Stimulated activated CD8-positive, alpha-beta memory T cell treated with anti-CD3 and anti-CD28 coated beads, Interleukin-4, amount 100 ng/mL, for 48 hours (primary cell): ENCODE data around the gene OR9Q1.
"Not testable (repeated sequence)": the region's sequence is repeated elsewhere in the genome, so short reads cannot be mapped to it uniquely, and the experiment has no call there.

Source experiments
- DNase-seq: peaks from one replicate; pipeline ENCODE4 v3.0.0-alpha.2; 2020

OR9Q1 gene

DNA sequence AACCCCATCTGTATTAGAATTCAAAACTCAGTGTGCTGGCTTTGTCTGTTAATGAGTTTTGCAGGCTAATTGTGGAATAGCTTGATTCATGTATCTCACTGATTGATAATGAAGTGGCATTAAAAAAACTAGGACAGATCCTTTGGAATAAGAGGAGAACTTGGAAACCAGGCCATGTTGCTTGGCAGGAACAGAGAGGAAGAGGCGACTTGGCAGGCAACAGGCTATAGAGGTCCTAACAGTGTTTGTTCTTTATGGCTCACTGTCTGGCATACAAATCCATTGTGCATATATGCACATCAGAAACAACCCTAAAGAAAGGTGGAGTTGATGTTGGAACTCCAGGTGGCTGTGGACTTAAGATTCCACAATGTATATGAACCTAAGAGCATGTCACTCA lies 119.1 kb downstream of the OR9Q1 start:
- no peak for DNase-seq

DNA sequence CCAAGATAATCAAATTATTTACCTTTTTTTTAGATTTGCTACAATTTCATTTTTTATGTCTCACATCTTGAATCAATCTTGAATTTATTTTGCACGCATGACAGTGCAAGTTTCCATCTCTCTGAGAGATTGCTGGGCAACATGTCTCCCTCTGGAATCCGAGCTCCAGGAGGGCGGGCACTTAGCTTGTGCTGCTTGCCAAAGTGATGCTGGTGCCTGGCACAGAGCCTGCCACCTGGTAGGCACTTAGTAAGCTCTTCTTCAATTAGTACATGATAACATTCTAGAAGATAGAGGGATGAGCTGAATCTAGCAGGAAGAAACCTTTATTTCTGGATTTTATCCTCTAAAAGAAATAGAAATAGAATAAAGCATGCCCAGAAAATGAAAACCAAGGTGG lies 129.1 kb downstream of the OR9Q1 start:
- no peak for DNase-seq

DNA sequence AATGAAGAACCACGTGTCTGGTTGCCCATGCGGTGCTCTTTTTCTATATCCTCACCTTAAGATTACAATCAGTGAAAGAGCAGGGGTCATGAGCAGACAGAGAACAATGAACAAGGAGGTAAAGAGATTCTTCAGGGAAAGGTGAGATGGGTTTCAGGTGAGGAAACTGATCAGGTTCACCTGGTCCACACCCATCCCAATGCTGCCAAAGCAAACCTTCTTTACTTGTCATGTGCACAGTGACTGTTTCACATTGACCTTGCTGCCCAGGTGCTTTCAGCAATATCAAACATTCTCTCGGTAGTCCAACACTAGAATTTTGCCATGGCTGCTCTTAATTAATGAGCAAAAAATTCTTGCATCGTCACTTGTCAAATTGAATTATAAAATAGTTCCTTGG lies 140.7 kb downstream of the OR9Q1 start:
- no peak for DNase-seq

DNA sequence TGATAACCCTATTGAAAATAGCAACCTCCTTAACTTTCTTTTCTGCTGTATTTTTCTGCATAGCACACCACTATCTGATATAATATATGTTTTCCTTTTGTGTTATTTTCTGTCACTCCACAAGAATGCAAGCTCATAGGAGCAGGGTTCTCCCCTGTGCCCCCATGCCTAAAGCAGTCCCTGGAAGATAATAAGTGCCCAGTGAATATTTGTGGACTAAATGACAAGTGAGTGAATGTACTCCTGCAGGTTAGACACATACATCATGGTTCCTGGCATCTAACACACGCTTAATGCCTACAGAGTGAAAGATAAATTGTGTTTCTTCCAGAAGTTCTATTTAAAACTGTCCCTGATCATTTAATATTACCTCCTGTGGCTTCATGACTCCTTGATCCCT lies 141.3 kb downstream of the OR9Q1 start:
- DNase-seq: no peak

DNA sequence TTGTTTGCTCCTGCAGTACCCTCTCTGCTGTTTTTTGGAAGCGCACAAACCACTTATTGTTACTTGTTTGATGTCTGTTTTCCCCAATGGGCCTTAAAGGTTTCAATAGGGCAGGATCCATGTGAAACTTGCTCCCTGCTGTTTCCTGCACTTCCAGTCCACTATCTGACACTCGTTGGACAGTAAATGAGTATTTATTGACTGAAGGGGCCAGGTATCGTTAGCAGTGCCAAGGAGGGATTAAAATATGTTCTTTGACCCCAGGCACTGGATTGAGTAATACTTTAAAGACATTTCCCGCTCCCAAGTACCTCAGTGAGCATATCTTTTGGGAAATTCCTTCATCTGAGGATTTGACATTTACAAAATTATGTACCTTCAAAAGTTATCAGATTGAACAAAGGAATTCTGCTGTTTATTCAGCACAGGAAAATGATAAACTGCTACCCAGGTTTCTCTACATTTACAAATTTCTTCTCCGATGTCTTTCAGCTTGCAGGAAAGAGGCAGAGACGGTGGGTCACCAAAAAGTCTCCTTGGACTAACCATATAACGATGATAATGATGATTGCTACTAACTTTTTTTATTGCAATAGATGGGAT lies 141.9 kb downstream of the OR9Q1 start:
- DNase-seq: no peak

DNA sequence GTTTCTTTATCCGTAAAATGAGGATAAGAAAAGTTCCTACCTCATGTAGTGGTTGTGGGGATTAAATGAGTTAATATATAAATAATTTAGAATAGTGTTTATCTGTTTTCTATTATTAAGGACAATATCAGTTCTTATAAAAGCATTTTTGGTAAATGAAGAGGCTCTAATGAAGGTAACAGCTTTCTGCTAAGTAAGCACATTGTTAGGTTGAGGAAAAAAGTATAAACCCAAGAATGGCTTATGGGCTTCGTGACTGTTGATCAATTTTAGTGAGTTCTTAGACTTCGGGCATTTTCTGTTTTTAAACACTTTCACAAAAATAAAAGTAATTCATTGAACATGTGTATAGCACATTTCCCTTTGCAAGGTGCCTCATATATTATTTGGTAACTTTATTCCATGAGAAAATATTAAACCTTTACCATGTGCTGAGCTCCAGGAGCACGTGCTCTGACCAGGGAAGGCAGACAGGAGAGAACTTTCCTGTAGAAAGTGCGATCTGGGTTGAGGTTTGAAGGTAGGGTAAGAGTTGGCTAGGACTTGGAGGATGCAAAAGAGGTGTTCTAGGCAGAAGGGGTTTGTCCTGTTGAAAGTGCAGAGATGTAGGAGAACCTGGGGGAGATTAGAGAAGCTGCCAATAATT lies 153.9 kb downstream of the OR9Q1 start:
- DNase-seq: no peak

DNA sequence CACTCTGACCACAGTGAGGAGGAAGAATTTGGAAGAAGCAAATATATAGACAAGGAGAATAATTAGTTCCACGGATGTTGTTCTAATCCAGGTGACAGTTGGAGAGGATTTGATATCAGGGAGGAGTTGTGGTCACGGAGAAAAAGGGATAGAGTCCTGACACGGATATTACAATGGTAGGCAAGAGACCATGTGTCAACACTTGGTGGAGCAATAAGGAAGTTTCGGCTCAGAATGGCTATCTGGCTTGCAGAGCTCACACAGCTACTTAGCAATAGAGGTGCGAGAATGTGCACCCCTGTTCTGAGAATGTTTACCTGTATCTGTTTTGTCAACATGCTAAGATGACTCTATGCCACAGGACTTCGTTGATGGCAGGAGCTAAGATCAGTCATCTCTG lies 154.8 kb downstream of the OR9Q1 start:
- no peak for DNase-seq

DNA sequence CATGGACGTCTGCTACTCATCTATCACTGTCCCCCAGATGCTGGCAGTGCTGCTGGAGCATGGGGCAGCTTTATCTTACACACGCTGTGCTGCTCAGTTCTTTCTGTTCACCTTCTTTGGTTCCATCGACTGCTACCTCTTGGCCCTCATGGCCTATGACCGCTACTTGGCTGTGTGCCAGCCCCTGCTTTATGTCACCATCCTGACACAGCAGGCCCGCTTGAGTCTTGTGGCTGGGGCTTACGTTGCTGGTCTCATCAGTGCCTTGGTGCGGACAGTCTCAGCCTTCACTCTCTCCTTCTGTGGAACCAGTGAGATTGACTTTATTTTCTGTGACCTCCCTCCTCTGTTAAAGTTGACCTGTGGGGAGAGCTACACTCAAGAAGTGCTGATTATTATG lies 156.0 kb downstream of the OR9Q1 start:
- DNase-seq: no peak

DNA sequence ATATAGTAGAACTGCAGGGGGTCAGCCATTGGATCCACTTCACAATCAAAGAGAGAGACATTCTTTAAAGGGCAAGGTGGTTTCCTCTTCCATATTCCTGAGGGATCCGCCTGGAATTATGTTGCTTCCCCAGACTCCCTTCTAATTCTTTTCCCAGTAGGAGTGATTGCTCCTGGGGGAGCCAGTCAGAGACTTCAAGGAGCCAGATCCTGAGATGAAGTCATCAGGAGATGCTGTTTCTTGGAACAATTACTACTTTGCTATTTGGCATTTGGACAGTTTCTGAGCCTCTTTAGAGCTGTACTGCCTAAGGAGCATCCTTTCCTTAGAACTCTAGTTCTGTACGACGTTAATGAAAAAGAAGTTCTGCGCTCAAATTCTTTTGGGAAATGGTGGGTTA lies 163.3 kb downstream of the OR9Q1 start:
- no peak for DNase-seq

DNA sequence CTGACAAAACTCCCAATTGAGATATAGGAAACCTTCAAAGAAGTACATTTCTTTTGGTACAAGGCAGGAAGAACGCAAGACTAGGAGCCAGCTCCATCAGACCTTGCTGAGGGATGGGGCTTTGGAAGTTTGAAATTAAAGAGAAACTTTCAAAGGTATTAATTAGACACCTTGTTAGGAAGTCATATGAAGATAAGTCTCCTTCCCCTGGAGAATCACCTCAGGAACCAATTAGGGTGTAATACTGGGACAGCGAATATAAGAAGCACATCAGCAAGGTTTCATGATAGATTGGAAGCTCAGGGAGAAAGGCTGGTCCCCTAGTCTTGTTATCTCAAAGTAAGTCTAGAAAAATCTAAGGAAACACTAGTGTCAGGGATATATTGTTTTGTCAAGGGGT lies 165.1 kb downstream of the OR9Q1 start, which contains the start of gene OR9Q2:
OR9Q2 (plus strand) TSS at position 301 of the 400 bp plus-strand sequence. CDS start 1,421 bp downstream, outside the sequence.
- DNase-seq: no peak

DNA sequence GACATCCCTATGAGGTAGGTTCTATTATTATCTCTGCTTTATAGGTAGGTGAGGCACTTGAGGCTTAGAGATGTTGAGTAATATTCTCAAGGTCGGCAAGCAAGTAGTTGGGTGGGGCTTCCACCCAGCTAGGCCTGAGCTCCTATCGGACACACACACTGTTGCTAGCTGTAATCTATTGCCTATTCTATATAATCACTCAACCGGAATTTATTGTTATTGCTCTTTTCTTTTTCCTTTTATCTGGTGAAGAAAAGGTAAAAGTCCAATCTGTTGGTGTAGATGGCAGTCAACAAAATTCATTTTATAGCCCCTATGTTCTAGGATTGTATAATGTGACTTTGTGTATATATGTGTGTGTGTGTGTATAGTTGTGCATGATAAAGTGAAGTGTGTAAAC lies 168.5 kb downstream of the OR9Q1 start:
- no peak for DNase-seq

DNA sequence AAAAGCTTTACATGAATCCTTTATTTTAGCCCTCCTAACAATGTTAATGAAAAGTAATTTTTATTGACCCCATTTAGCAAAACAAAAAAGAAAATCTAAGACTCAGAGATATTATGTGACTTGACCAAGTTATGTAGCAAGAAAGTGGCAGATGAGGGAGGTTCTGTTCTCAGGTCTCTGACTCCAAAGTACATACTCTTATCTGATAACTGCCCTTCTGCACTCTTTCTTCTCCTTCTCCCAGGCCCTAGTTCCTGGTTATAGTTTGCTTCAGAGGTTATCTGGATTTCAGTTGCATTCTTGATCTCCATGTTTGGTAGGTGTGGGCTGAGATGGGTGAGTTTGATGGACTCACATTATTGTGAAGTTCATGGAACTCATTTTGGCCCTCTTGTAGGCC lies 169.7 kb downstream of the OR9Q1 start:
- no peak for DNase-seq

DNA sequence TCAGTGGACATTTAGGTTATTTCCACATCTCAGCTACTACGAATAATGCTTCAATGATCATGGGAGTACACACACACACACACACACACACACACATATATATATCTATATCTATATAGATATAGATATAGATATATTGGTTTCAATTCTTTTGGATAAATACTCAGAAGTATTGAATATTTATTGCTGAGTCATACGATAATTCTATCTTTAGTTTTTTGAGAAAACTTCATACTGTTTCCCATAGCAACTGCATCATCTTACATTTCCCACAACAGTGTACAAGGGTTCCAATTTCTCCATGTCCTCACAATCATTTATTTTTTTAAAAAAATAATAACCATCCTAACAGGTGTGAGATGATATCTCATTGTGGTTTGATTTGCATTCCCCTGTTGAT lies 172.3 kb downstream of the OR9Q1 start:
- DNase-seq: no peak

DNA sequence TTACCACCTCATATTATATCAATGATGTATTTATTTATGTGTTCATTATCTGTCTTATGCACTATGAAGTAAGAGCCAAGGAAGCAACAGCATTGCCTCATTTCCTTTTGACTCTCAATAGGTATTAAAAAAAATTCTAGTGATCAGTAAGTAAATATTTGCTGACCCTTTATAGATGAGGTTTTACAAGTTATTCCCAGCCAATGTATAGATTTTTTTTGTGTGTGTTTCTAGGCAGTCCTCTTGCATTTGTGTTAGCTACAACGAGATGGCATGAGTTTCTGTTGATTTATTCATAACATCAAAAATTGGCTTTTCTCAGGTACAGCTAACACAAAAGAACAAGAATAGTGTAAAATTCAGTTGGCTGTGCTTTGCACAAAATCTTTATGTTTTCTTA lies 175.6 kb downstream of the OR9Q1 start:
- no peak for DNase-seq

DNA sequence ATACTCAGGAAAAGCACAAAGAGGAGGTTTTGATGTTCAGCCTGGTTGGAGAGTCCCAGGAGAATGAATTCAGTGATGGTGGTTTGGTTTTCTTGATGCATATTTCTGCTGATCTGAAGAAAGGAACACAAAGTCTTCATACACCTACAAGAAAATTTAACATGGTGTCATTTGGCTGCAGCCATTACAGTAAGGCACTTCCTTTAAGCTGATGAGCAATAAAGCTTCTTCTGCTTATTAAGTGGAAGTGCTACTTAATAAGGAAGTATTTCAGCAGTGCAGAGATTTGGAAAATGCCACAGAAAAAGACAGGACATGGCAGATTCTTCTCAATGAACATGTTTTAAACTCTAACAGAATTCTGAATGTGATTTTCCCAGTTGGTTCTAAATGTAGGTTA lies 180.4 kb downstream of the OR9Q1 start, which contains the start of gene OR1S2:
OR1S2 (minus strand) TSS at position 101 of the 400 bp plus-strand sequence; CDS start at position 101, 0 bp downstream.
- no peak for DNase-seq

DNA sequence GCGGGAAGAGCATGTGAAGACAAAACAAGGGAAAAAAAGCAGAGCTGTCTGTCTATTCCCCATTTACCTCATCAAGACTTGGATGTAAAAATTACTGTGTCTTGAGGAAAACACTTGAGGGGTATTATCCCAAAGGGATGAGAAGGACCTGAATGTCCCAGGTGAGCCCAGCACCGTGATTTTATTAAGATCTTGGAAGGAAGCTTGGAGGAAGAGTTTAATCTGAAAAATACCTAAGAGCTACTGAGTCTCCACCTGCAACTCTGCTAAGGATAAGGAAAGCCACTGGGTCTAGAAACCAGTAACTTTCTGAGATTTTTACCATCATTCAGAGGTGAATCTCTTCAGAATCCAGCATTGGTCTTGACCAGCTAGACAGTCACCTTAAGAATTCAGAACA lies 188.7 kb downstream of the OR9Q1 start, which contains the start of gene OR1S1:
OR1S1 (plus strand) TSS at position 301 of the 400 bp plus-strand sequence.
- not testable (repeated sequence) for DNase-seq

DNA sequence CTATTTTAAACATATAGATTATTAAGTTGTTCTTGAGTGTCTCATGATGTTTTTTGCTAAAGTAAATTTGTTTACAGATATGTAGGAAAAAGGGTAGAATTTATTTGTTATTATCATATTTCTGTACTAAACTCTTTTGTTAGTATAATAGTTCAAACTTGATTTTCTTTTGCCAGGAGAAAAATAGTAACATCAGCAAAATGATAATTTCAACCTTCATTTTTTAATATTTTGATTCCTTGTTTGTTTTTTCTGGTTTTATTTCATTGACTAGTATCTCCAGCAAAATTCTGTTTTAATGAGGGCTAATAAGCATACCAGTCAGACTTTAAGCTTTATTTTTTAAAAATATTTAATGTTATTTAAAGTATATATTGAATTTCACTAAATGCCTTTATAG lies 192.8 kb downstream of the OR9Q1 start:
- DNase-seq: no peak

DNA sequence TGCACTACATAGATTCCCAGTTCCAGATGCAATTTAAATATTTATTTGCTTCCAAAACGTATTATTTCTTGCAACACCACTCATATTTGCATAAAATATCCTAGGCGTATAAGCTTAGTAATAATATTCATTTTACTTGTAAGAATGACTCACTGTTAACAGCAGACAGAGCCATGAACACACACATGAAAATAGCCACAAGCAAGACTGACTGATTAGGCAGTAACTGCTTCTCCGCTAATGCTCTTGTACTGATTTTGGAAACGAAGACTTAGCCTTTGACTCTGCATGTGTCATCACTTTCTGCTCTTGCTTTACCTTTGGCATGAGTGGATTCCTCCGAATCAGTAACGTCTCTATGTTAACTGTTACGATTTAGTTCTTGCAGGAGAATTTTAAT lies 199.0 kb downstream of the OR9Q1 start:
- DNase-seq: no peak

DNA sequence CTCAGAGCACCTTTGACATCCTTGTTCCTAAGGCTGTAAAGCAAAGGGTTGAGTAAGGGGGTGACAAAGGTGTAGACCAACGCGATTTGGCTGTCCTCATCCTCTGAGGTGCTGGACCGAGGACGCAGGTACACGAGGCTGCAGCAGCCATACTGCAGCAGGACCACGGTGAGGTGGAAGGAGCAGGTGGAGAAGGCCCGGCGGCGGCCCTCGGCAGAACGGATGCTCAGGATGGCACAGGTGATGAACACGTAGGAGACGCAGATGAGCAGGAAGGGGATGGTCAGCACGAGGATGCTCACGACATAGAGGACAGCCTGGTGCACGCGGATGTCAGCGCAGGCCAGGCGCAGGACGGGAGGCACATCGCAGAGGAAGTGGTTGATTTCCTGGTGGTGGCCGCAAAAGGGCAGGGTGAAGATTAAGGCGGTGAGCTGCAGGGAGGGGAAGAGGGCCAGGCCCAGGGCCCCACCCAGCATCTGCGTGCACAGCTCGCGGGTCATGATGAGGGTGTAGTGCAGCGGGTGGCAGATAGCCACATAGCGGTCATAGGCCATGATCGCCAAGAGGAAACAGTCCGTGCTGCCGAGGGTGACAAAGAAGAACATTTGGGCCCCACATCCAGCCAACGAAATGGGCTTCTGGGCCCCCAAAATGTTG lies 204.4 kb downstream of the OR9Q1 start:
- no peak for DNase-seq
